K562 treated with DMSO at 1 percent for 12 hours (cell line): ENCODE data around the gene KRTAP13-2. TPM values are rescaled to one million over a fixed set of nuclear protein-coding genes. Genes with fewer than 3 reads are reported as not detected.

ENCODE experiments used
- total RNA-seq: library from RNA; unstranded; fragments of 300-600 nt; gene quantifications from 2 replicates; pipeline ENCODE4 v1.2.3, GENCODE V29; 2022; ENCODE audit not compliant: insufficient read depth

The KRTAP13-2 gene
- total RNA-seq, result not detected in 2 replicates

GRCh38 chr21:30372139-30372770 lies at the start of gene KRTAP13-2:
KRTAP13-2 (minus strand) TSS chr21:30372271; CDS start chr21:30372213, 58 bp downstream.

GRCh38 chr21:30395731-30396130 lies 23.7 kb upstream of the KRTAP13-2 start, which contains the start of gene KRTAP13-1:
KRTAP13-1 (plus strand) TSS chr21:30396031; CDS start chr21:30396087, 56 bp downstream.

GRCh38 chr21:30348506-30348905 lies 23.6 kb downstream of the KRTAP13-2 start, which contains the start of gene KRTAP23-1:
KRTAP23-1 (minus strand) TSS chr21:30348606; CDS start chr21:30348606, 0 bp downstream.

GRCh38 chr21:30337276-30337744 lies 34.8 kb downstream of the KRTAP13-2 start, which contains the start of gene KRTAP27-1:
KRTAP27-1 (minus strand) TSS chr21:30337694; CDS start chr21:30337668, 26 bp downstream.

Other genes with a start within 250 kb of the KRTAP13-2 start
- not detected in 2 replicates for gene CLDN17, start 205.5 kb downstream of the KRTAP13-2 start, total RNA-seq
- gene CLDN8, start 156.2 kb downstream of the KRTAP13-2 start, total RNA-seq, result not detected in 2 replicates
- gene KRTAP24-1, start 89.3 kb downstream of the KRTAP13-2 start, total RNA-seq, result not detected in 2 replicates
- gene KRTAP25-1, start 82.8 kb downstream of the KRTAP13-2 start, total RNA-seq, result not detected in 2 replicates
- gene KRTAP26-1, start 52.0 kb downstream of the KRTAP13-2 start, total RNA-seq, result not detected in 2 replicates
- not detected in 2 replicates for gene KRTAP27-1, start 34.6 kb downstream of the KRTAP13-2 start, total RNA-seq
- gene KRTAP23-1, start 23.7 kb downstream of the KRTAP13-2 start, total RNA-seq, result not detected in 2 replicates
- not detected in 2 replicates for gene KRTAP13-1, start 23.8 kb upstream of the KRTAP13-2 start, total RNA-seq
- gene KRTAP13-3, start 53.7 kb upstream of the KRTAP13-2 start, total RNA-seq, result not detected in 2 replicates
- gene KRTAP13-4, start 57.9 kb upstream of the KRTAP13-2 start, total RNA-seq, result not detected in 2 replicates
- not detected in 2 replicates for gene KRTAP15-1, start 68.0 kb upstream of the KRTAP13-2 start, total RNA-seq
- gene KRTAP19-1, start 108.1 kb upstream of the KRTAP13-2 start, total RNA-seq, result not detected in 2 replicates
- gene KRTAP19-2, start 115.2 kb upstream of the KRTAP13-2 start, total RNA-seq, result not detected in 2 replicates
- not detected in 2 replicates for gene KRTAP19-3, start 119.7 kb upstream of the KRTAP13-2 start, total RNA-seq
- not detected in 2 replicates for gene KRTAP19-4, start 124.9 kb upstream of the KRTAP13-2 start, total RNA-seq
- not detected in 2 replicates for gene KRTAP19-5, start 129.9 kb upstream of the KRTAP13-2 start, total RNA-seq
- gene KRTAP19-6, start 169.6 kb upstream of the KRTAP13-2 start, total RNA-seq, result not detected in 2 replicates
- gene KRTAP19-7, start 189.0 kb upstream of the KRTAP13-2 start, total RNA-seq, result not detected in 2 replicates
- not detected in 2 replicates for gene KRTAP22-2, start 218.1 kb upstream of the KRTAP13-2 start, total RNA-seq
- not detected in 2 replicates for gene KRTAP6-3, start 220.2 kb upstream of the KRTAP13-2 start, total RNA-seq
- gene KRTAP6-2, start 226.6 kb upstream of the KRTAP13-2 start, total RNA-seq, result not detected in 2 replicates
- not detected in 2 replicates for gene KRTAP22-1, start 228.8 kb upstream of the KRTAP13-2 start, total RNA-seq
- not detected in 2 replicates for gene KRTAP6-1, start 241.7 kb upstream of the KRTAP13-2 start, total RNA-seq
- not detected in 2 replicates for gene KRTAP20-1, start 244.2 kb upstream of the KRTAP13-2 start, total RNA-seq
- not detected in 2 replicates for gene KRTAP20-4, start 248.4 kb upstream of the KRTAP13-2 start, total RNA-seq